ENCODE results near the gene SLC25A42.
"Not testable (repeated sequence)": the region's sequence is repeated elsewhere in the genome, so short reads cannot be mapped to it uniquely, and the experiment has no call there.

SLC25A42 gene
- total RNA-seq, result 0.21 to 3.3 (median 1.5) reads per million in 17 experiments

- peak; percentile 99 for DNase-seq
Measured at GRCh38 chr19:19063183-19064097, at the start of gene SLC25A42. Gene SLC25A42 (plus strand): TSS chr19:19063994. CDS start chr19:19096125, 32,131 bp downstream.

- no peak for DNase-seq
Measured at GRCh38 chr19:19021115-19021514, 42.7 kb upstream of the SLC25A42 start.

- DNase-seq, result no peak
Measured at GRCh38 chr19:19022380-19022961, 41.3 kb upstream of the SLC25A42 start.

GRCh38 chr19:19023376-19023775, 40.4 kb upstream of the SLC25A42 start:
- DNase-seq, result not testable (repeated sequence)

- DNase-seq, result no peak
Measured at GRCh38 chr19:19025861-19026260, 37.9 kb upstream of the SLC25A42 start.

- DNase-seq, result peak in 2 of 4 experiments; percentile 13 to 29
Measured at GRCh38 chr19:19026299-19026971, 37.4 kb upstream of the SLC25A42 start.

GRCh38 chr19:19027228-19027627, 36.6 kb upstream of the SLC25A42 start:
- no peak for DNase-seq

- no peak for DNase-seq
Measured at GRCh38 chr19:19028526-19028925, 35.3 kb upstream of the SLC25A42 start.

GRCh38 chr19:19031891-19032290, 31.9 kb upstream of the SLC25A42 start:
- DNase-seq, result no peak

- peak; percentile 96 to 98 (median 96) for DNase-seq
Measured at GRCh38 chr19:19032420-19033175, 31.2 kb upstream of the SLC25A42 start.

GRCh38 chr19:19033176-19033425, 30.7 kb upstream of the SLC25A42 start:
- DNase-seq, result no peak

- peak; percentile 94 to 98 (median 96) for DNase-seq
Measured at GRCh38 chr19:19033426-19034203, 30.2 kb upstream of the SLC25A42 start, which contains the start of the genes ARMC6 and SUGP2. Gene ARMC6 (plus strand): TSS chr19:19033603. CDS start chr19:19034210, 607 bp downstream. Gene SUGP2 (minus strand): TSS chr19:19033517. CDS start chr19:19031071, 2,446 bp downstream.

GRCh38 chr19:19034204-19034624, 29.6 kb upstream of the SLC25A42 start:
- peak; percentile 87 to 93 (median 91) for DNase-seq

GRCh38 chr19:19039901-19040300, 23.9 kb upstream of the SLC25A42 start:
- no peak for DNase-seq

GRCh38 chr19:19040417-19040816, 23.4 kb upstream of the SLC25A42 start:
- peak in 1 of 4 experiments; percentile 37 for DNase-seq

GRCh38 chr19:19042732-19043280, 21.0 kb upstream of the SLC25A42 start:
- no peak for DNase-seq

GRCh38 chr19:19043481-19043880, 20.3 kb upstream of the SLC25A42 start:
- DNase-seq, result no peak

GRCh38 chr19:19043881-19044280, 19.9 kb upstream of the SLC25A42 start:
- no peak for DNase-seq

- DNase-seq, result no peak
Measured at GRCh38 chr19:19049406-19049805, 14.4 kb upstream of the SLC25A42 start.

- DNase-seq, result no peak
Measured at GRCh38 chr19:19050104-19050503, 13.7 kb upstream of the SLC25A42 start.

- DNase-seq, result no peak
Measured at GRCh38 chr19:19050731-19051130, 13.1 kb upstream of the SLC25A42 start.
